K562 (cell line): ENCODE data around the gene HS6ST1. TPM values are rescaled to one million over a fixed set of nuclear protein-coding genes. Genes with fewer than 3 reads are reported as not detected.

Experiments used
- KAT7 ChIP-seq: sonication (generic); formaldehyde crosslinking; IDR thresholded peaks from 2 replicates; pipeline ENCODE4 v1.8.0; 2022; ENCODE audit warnings: missing genetic modification reagents, mild to moderate bottlenecking, borderline replicate concordance
- ZBTB43 ChIP-seq: sonication (generic); formaldehyde crosslinking; IDR thresholded peaks from 2 replicates; pipeline ENCODE4 v1.8.0; 2023; ENCODE audit warnings: mild to moderate bottlenecking, missing genetic modification reagents
- ZNF318 ChIP-seq, 2 experiments: fragments of 450-650 bp; IDR thresholded peaks; 2 replicates each; pipeline ENCODE4 v1.6.1; 2016; ENCODE audit warnings: mild to moderate bottlenecking in 2 of 2, borderline replicate concordance in 1 of 2, low read depth in 1 of 2, moderate library complexity in 1 of 2
- polyA plus RNA-seq, 8 experiments: library from polyadenylated mRNA; depleted of rRNA in 4 of 8; stranded (reverse) in 5 of 8; unstranded in 3 of 8; fragments of >200 nt; fragmentation: Nextera tagmentation in 2 of 8; fragmentation: Illumina TruSeq in 1 of 8; extraction: Ambion mirVana in 2 of 8; extraction: Trizol in 1 of 8; gene quantifications; 2 replicates each; pipeline versions ENCODE4 v1.2.1 to v1.2.3, GENCODE V29; 2011 to 2014; ENCODE audit warnings: inconsistent platforms in 1 of 8, missing spikeins in 1 of 8
- total RNA-seq, 7 experiments: library from RNA; depleted of rRNA in 6 of 7; stranded (reverse); fragments of >200 nt in 6 of 7; fragmentation: Illumina TruSeq in 2 of 7; extraction: Trizol in 2 of 7; gene quantifications; 2 replicates each; pipeline versions ENCODE4 v1.2.1 to v1.2.3, GENCODE V29; 2011 to 2021; ENCODE audit warnings: low replicate concordance in 1 of 7

The HS6ST1 gene
- total and polyA plus RNA-seq, 9 of the 15 experiments (the other 6 are each of a cell fraction or from before 2014, with no cell fraction given), result 0.06 to 7.4 (median 3.8) TPM

- TF ChIP-seq ZNF318 (IDR thresholded peaks at IDR 0.05; ENCODE audit: borderline replicate concordance in 1 of 2, low read depth in 1 of 2), result no peak
- TF ChIP-seq ZBTB43 (CRISPR knock-in tag), result no peak
- TF ChIP-seq KAT7 (CRISPR knock-in tag), result no peak
Observed at GRCh38 chr2:128318776-128319464, at the start of gene HS6ST1 (continued).
